ENCODE measurements around the gene TEX30.

DNA sequence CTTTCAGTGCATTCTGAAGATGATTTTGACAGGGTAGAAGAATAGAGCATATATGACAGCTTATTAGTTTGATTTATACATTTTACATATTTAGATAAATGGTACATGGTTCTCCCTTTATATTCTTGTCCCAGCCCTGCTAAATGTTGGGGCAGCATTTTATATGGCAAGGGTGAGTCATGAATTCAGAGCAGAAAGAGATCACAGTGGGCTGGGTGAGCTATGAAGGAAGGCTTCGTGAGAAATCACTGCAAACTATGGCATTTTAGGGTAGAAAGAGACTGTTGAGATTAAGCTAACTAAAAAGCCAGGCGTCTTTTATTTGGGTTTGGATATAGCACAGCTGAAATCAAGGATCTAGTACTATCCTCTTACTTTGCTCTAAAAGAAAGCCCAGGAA, 54.8 kb downstream of the TEX30 start:
- TF ChIP-seq, protein P1, sequence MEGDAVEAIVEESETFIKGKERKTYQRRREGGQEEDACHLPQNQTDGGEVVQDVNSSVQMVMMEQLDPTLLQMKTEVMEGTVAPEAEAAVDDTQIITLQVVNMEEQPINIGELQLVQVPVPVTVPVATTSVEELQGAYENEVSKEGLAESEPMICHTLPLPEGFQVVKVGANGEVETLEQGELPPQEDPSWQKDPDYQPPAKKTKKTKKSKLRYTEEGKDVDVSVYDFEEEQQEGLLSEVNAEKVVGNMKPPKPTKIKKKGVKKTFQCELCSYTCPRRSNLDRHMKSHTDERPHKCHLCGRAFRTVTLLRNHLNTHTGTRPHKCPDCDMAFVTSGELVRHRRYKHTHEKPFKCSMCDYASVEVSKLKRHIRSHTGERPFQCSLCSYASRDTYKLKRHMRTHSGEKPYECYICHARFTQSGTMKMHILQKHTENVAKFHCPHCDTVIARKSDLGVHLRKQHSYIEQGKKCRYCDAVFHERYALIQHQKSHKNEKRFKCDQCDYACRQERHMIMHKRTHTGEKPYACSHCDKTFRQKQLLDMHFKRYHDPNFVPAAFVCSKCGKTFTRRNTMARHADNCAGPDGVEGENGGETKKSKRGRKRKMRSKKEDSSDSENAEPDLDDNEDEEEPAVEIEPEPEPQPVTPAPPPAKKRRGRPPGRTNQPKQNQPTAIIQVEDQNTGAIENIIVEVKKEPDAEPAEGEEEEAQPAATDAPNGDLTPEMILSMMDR (IDR thresholded peaks at IDR 0.05; ENCODE audit: insufficient read depth, low read length, poor library complexity, severe bottlenecking) = no peak
- no peak for TF ChIP-seq EZH2phosphoT487 (conservative IDR thresholded peaks at IDR 0.05; ENCODE audit: low read length)

All from SU-DHL-6 (cell line).